Measurements from ENCODE around the gene EDN1.

GRCh38 chr6:12291839-12292604 lies 1.9 kb downstream of the EDN1 start:
- TF ChIP-seq CTCF (IDR thresholded peaks at IDR 0.05) (peak; percentile 33), ZFX (IDR thresholded peaks at IDR 0.05; ENCODE audit: borderline replicate concordance) (no peak)
